ENCODE measurements around the gene MEMO1.
"Not testable (repeated sequence)": the region's sequence is repeated elsewhere in the genome, so short reads cannot be mapped to it uniquely, and the experiment has no call there.

Gene MEMO1

GRCh38 chr2:31922542-31923408, 88.0 kb downstream of the MEMO1 start:
- FAIRE-seq, result no peak
- TF ChIP-seq TAF1 (IDR thresholded peaks at IDR 0.05; ENCODE audit: borderline replicate concordance, low read depth, low read length) (no peak), POLR2AphosphoS5 (IDR thresholded peaks at IDR 0.05; ENCODE audit: low read depth, low read length) (no peak), POLR2A (IDR thresholded peaks at IDR 0.05; ENCODE audit: low read depth, low read length) (no peak)
- no peak for DNase-seq (ENCODE audit: insufficient read length)

- no peak for DNase-seq (ENCODE audit: insufficient read length)
- TF ChIP-seq POLR2A (IDR thresholded peaks at IDR 0.05; ENCODE audit: low read depth, low read length), result no peak
- FAIRE-seq, result no peak
These were observed 89.8 kb downstream of the MEMO1 start for GRCh38 chr2:31920962-31921361.

DNA sequence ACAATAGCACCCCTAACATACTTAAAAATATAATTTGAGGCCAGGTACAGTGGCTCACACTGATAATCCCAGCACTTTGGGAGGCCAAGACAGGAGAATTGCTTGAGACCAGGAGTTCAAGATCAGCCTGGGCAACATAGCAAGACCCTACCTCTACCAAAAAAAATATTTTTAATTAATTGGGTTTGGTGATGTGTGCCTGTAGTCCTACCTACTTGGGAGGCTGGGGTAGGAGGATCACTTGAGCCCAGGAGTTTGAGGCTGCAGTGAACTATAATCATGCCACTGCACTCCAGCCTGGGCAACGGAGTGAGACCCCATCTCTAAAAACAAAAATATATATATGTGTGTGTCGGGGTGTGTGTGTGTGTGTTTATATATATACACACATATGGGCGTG, 91.3 kb downstream of the MEMO1 start:
- DNase-seq (ENCODE audit: insufficient read length), result no peak
- FAIRE-seq, result no peak

GRCh38 chr2:31909661-31910060, 101.1 kb downstream of the MEMO1 start:
- DNase-seq (ENCODE audit: insufficient read length), result no peak
- no peak for TF ChIP-seq POLR2A (IDR thresholded peaks at IDR 0.05; ENCODE audit: low read depth, low read length)
- TF ChIP-seq POLR2AphosphoS5 (IDR thresholded peaks at IDR 0.05; ENCODE audit: low read depth, low read length), result no peak
- no peak for TF ChIP-seq TAF1 (IDR thresholded peaks at IDR 0.05; ENCODE audit: borderline replicate concordance, low read depth, low read length)
- no peak for FAIRE-seq

More for the DNA sequence above, 91.3 kb downstream of the MEMO1 start:
- TF ChIP-seq POLR2AphosphoS5 (IDR thresholded peaks at IDR 0.05; ENCODE audit: low read depth, low read length), result no peak
- no peak for TF ChIP-seq POLR2A (IDR thresholded peaks at IDR 0.05; ENCODE audit: low read depth, low read length)
- TF ChIP-seq TAF1 (IDR thresholded peaks at IDR 0.05; ENCODE audit: borderline replicate concordance, low read depth, low read length), result no peak

DNA sequence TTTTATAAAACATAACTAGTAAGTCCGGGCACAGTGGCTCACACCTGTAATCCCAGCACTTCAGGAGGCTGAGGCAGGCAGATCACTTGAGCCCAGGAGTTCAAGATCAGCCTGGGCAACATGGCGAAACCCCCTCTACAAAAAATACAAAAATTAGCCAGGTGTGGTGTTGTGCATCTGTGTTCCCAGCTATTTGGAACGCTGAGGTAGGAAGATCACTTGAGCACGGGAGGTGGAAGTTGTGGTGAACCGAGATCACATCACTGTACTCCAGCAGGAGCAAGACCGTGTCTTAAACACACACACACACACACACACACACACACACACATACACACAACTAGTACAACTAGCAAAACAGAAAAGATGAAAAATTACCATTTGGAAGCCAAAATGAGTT, 103.3 kb downstream of the MEMO1 start:
- FAIRE-seq, result not testable (repeated sequence)

DNA sequence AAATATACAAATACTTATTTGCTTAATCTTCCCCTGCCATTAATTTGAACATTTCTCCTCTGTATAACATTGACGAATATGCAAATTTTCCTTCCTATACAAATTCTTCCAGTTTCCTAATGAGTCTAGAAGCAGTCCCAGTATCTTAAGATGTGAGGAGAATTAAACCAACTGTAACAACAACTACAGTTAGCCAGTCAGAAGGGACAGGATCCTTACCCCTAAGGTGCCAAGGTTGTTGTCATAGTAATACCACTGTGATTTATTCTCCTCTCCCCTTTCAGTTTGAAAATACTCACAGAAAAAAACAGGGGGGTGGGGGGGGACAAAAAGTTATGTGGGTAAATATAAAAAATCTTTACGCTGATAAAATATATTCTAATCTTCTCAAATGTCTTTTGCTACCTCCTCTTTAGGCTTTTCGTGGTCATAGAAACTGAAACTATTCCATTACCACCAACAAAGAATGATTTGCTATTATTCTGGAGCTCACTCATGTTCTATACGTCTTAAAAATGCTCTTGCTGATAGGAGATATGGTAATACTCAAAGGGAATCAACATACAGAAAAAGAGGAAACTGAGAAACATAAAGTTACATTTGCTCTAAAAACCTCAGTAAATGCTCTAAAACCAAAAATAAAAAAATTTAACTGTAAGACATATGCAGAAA, 107.6 kb downstream of the MEMO1 start:
- TF ChIP-seq POLR2AphosphoS5 (IDR thresholded peaks at IDR 0.05; ENCODE audit: low read depth, low read length) (no peak), POLR2A (IDR thresholded peaks at IDR 0.05; ENCODE audit: low read depth, low read length) (no peak), TAF1 (IDR thresholded peaks at IDR 0.05; ENCODE audit: borderline replicate concordance, low read depth, low read length) (no peak)
- FAIRE-seq, result no peak
- no peak for DNase-seq (ENCODE audit: insufficient read length)

More for the DNA sequence above, 103.3 kb downstream of the MEMO1 start:
- DNase-seq (ENCODE audit: insufficient read length), result not testable (repeated sequence)

DNA sequence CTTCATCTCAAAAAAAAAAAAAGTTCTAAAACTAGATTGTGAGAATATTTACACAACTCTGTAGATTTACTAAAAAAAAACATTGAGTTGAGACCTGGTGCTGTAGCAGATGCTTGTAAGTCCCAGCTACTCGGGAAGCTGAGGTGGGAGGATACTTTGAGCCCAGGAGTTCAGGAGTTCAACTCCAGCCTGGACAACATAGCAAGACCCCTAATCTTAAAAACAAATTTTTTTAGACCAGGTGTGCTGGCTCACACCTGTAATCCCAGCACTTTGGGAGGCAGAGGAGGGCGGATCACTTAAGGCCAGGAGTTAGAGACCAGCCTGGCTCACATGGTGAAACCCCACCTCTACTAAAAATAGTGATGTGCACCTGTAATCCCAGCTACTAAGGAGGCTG, 108.9 kb downstream of the MEMO1 start:
- FAIRE-seq (no peak), DNase-seq (ENCODE audit: insufficient read length) (no peak)
- no peak for TF ChIP-seq TAF1 (IDR thresholded peaks at IDR 0.05; ENCODE audit: borderline replicate concordance, low read depth, low read length)
- no peak for TF ChIP-seq POLR2AphosphoS5 (IDR thresholded peaks at IDR 0.05; ENCODE audit: low read depth, low read length)
- TF ChIP-seq POLR2A (IDR thresholded peaks at IDR 0.05; ENCODE audit: low read depth, low read length), result no peak

- not testable (repeated sequence) for FAIRE-seq; DNase-seq (ENCODE audit: insufficient read length)
These were observed 110.7 kb downstream of the MEMO1 start for GRCh38 chr2:31900156-31900555.

DNA sequence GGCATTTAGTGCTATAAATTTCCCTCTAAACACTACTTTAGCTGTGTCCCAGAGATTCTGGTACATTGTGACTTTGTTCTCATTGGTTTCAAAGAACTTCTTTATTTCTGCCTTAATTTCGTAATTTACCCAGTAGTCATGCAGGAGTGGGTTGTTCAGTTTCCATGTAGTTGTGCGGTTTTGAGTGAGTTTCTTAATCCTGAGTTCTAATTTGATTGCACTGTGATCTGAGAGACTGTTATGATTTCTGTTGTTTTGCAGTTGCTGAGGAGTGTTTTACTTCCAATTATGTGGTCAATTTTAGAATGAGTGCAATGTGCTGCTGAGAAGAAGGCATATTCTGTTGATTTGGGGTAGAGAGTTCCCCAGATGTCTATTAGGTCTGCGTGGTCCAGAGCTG, 112.5 kb downstream of the MEMO1 start:
- DNase-seq (ENCODE audit: insufficient read length); FAIRE-seq: not testable (repeated sequence)

DNA sequence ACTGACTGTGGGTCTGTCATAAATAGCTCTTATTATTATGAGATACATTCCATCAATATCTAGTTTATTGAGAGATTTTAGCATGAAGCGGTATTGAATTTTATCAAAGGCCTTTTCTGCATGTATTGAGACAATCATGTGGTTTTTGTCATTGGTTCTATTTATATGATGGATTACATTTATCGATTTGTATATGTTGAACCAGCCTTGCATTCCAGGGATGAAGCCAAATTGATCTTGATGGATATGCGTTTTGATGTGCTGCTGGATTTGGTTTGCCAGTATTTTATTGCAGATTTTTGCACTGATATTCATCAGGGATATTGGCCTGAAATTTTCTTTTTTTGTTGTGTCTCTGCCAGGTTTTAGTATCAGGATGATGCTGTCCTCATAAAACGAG, 113.5 kb downstream of the MEMO1 start:
- not testable (repeated sequence) for FAIRE-seq; DNase-seq (ENCODE audit: insufficient read length)

- FAIRE-seq, result no peak
- TF ChIP-seq POLR2AphosphoS5 (IDR thresholded peaks at IDR 0.05; ENCODE audit: low read depth, low read length), result no peak
- TF ChIP-seq POLR2A (IDR thresholded peaks at IDR 0.05; ENCODE audit: low read depth, low read length), result no peak
- TF ChIP-seq TAF1 (IDR thresholded peaks at IDR 0.05; ENCODE audit: borderline replicate concordance, low read depth, low read length), result no peak
- DNase-seq (ENCODE audit: insufficient read length), result no peak
These were observed 114.5 kb downstream of the MEMO1 start for GRCh38 chr2:31896293-31896692.

DNA sequence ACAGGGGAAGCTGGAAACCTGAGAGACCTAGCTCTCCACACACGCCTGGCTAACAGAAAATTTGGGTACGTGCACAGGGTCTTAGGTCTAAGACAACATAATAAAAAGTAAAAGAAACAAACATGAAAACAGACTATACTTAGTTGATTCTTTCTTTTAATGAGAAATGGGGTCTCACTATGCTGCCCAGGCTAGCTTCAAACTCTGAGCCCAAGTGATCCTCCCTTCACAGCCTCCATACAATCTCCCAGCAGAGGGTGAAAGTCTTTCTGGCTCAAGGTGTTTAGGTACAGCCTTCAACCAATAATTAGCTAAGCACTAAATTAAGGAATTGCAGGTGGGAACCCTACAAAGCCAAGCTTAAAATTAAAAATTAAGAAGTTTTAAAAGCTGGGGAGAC, 116.2 kb downstream of the MEMO1 start:
- FAIRE-seq (no peak), DNase-seq (ENCODE audit: insufficient read length) (no peak)
- no peak for TF ChIP-seq TAF1 (IDR thresholded peaks at IDR 0.05; ENCODE audit: borderline replicate concordance, low read depth, low read length)
- no peak for TF ChIP-seq POLR2AphosphoS5 (IDR thresholded peaks at IDR 0.05; ENCODE audit: low read depth, low read length)
- TF ChIP-seq POLR2A (IDR thresholded peaks at IDR 0.05; ENCODE audit: low read depth, low read length), result no peak

DNA sequence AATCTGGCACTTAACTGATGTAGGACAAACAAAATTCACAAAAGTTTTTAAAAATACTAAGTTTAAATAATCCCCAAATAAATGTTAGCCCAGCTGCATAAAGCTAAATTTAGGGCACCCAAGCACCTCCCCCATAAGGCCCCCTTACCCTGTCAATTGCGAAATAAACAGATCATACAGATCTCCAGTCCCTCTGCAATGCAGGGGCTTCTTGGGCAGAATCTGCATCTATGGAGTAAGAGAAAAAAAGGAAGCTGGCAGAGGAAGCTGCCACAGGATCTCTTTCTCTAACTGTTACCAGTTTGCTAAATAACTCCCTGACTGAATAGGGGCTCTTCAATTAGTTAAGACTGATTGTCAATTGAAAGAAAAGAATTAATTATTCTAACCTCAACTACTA, 117.7 kb downstream of the MEMO1 start:
- no peak for DNase-seq (ENCODE audit: insufficient read length)
- no peak for TF ChIP-seq POLR2A (IDR thresholded peaks at IDR 0.05; ENCODE audit: low read depth, low read length)
- TF ChIP-seq TAF1 (IDR thresholded peaks at IDR 0.05; ENCODE audit: borderline replicate concordance, low read depth, low read length), result no peak
- no peak for TF ChIP-seq POLR2AphosphoS5 (IDR thresholded peaks at IDR 0.05; ENCODE audit: low read depth, low read length)
- FAIRE-seq, result no peak
